SK-N-SH treated with all-trans-retinoic acid at 6 μM for 48 hours (cell line): Measurements from ENCODE around the gene TMUB2.

ENCODE experiments used
- ATAC-seq: fragments of 200-7000 bp; cut with Tn5 transposase; 3 replicates; pipeline ENCODE4 v1.9.1; 2020; ENCODE audit warnings: mild to moderate bottlenecking, moderate library complexity
- ARNTL ChIP-seq: fragments of 450-650 bp; formaldehyde crosslinking; IDR thresholded peaks from 2 replicates; pipeline ENCODE4 v1.5.0; 2020; ENCODE audit warnings: low read depth, mild to moderate bottlenecking, moderate library complexity, borderline replicate concordance
- BACH2 ChIP-seq: fragments of 250-450 bp; sonication (Bioruptor Pico); IDR thresholded peaks from 2 replicates; pipeline ENCODE4 v1.9.0; 2021; ENCODE audit warnings: mild to moderate bottlenecking, borderline replicate concordance
- CSDC2 ChIP-seq: fragments of 250-450 bp; sonication (Bioruptor Pico); IDR thresholded peaks from 2 replicates; pipeline ENCODE4 v1.5.0; 2020; ENCODE audit warnings: mild to moderate bottlenecking, moderate library complexity
- ESRRG ChIP-seq: fragments of 250-450 bp; sonication (Bioruptor Pico); IDR thresholded peaks from 2 replicates; pipeline ENCODE4 v1.6.1; 2021; ENCODE audit warnings: mild to moderate bottlenecking
- GLIS3 ChIP-seq: fragments of 250-450 bp; sonication (Bioruptor Pico); IDR thresholded peaks from 2 replicates; pipeline ENCODE4 v1.5.0; 2020; ENCODE audit warnings: mild to moderate bottlenecking, moderate library complexity
- ISL1 ChIP-seq: fragments of 250-450 bp; sonication (Bioruptor Pico); IDR thresholded peaks from 2 replicates; pipeline ENCODE4 v2.1.2; 2022; ENCODE audit warnings: mild to moderate bottlenecking, moderate library complexity
- OSR1 ChIP-seq: fragments of 250-450 bp; sonication (Bioruptor Pico); IDR thresholded peaks from 2 replicates; pipeline ENCODE4 v1.8.0; 2022; ENCODE audit warnings: moderate library complexity, mild to moderate bottlenecking, inconsistent platforms
- PATZ1 ChIP-seq: fragments of 250-450 bp; sonication (Bioruptor Pico); IDR thresholded peaks from 2 replicates; pipeline ENCODE4 v1.8.0; 2020; ENCODE audit warnings: mild to moderate bottlenecking, moderate library complexity, borderline replicate concordance
- POU6F1 ChIP-seq: fragments of 250-450 bp; sonication (Bioruptor Pico); IDR thresholded peaks from 2 replicates; pipeline ENCODE4 v1.8.0; 2021; ENCODE audit warnings: low read depth, mild to moderate bottlenecking, moderate library complexity, borderline replicate concordance
- PPARA ChIP-seq: fragments of 250-450 bp; sonication (Bioruptor Pico); IDR thresholded peaks from 2 replicates; pipeline ENCODE4 v1.5.0; 2020; ENCODE audit warnings: mild to moderate bottlenecking, borderline replicate concordance
- RARB ChIP-seq: fragments of 250-450 bp; sonication (Bioruptor Pico); IDR thresholded peaks from 2 replicates; pipeline ENCODE4 v1.8.0; 2021; ENCODE audit warnings: mild to moderate bottlenecking, moderate library complexity
- SNAI2 ChIP-seq: fragments of 250-450 bp; sonication (Bioruptor Pico); IDR thresholded peaks from 2 replicates; pipeline ENCODE4 v1.5.0; 2020; ENCODE audit warnings: mild to moderate bottlenecking, moderate library complexity
- TCF4 ChIP-seq: fragments of 250-450 bp; sonication (Bioruptor Pico); IDR thresholded peaks from 2 replicates; pipeline ENCODE4 v1.8.0; 2021; ENCODE audit warnings: mild to moderate bottlenecking, moderate library complexity, borderline replicate concordance
- TOX ChIP-seq: fragments of 250-450 bp; sonication (Bioruptor Pico); IDR thresholded peaks from 2 replicates; pipeline ENCODE4 v1.8.0; 2021; ENCODE audit warnings: mild to moderate bottlenecking, moderate library complexity, borderline replicate concordance
- ZFP3 ChIP-seq: fragments of 250-450 bp; sonication (Bioruptor Pico); IDR thresholded peaks from 2 replicates; pipeline ENCODE4 v1.5.0; 2020; ENCODE audit warnings: mild to moderate bottlenecking, moderate library complexity
- ZFP30 ChIP-seq: fragments of 450-650 bp; formaldehyde crosslinking; IDR thresholded peaks from 2 replicates; pipeline ENCODE4 v1.5.0; 2022; ENCODE audit warnings: mild to moderate bottlenecking, moderate library complexity
- ZNF565 ChIP-seq: fragments of 450-650 bp; formaldehyde crosslinking; conservative IDR thresholded peaks from 2 replicates; pipeline ENCODE4 v1.5.0; 2020; ENCODE audit warnings: low read depth, mild to moderate bottlenecking, moderate library complexity
- ZNF70 ChIP-seq: fragments of 450-650 bp; formaldehyde crosslinking; IDR thresholded peaks from 2 replicates; pipeline ENCODE4 v1.5.0; 2020; ENCODE audit warnings: mild to moderate bottlenecking, moderate library complexity
- ZNF8 ChIP-seq: fragments of 450-650 bp; formaldehyde crosslinking; IDR thresholded peaks from 2 replicates; pipeline ENCODE4 v1.5.0; 2020; ENCODE audit warnings: mild to moderate bottlenecking, moderate library complexity
- TF ChIP-seq, protein P1 (sequence below): fragments of 250-450 bp; sonication (Bioruptor Pico); IDR thresholded peaks from 2 replicates; pipeline ENCODE4 v1.5.1; 2020; ENCODE audit warnings: low read depth, mild to moderate bottlenecking, moderate library complexity
- TF ChIP-seq, protein P2 (sequence below): fragments of 250-450 bp; sonication (Bioruptor Pico); IDR thresholded peaks from 2 replicates; pipeline ENCODE4 v1.5.1; 2021; ENCODE audit warnings: mild to moderate bottlenecking, moderate library complexity
- TF ChIP-seq, protein P3 (sequence below): fragments of 250-450 bp; sonication (Bioruptor Pico); IDR thresholded peaks from 2 replicates; pipeline ENCODE4 v1.5.0; 2020; ENCODE audit warnings: mild to moderate bottlenecking, moderate library complexity

Gene TMUB2

GRCh38 chr17:44205962-44206824 is 19.4 kb downstream of the TMUB2 start:
- ATAC-seq: no peak
- TF ChIP-seq OSR1 (CRISPR knock-in tag) (no peak), ZFP30 (CRISPR knock-in tag) (no peak), ZNF565 (CRISPR knock-in tag) (no peak), TOX (CRISPR knock-in tag) (no peak), ZFP3 (CRISPR knock-in tag) (no peak), TCF4 (CRISPR knock-in tag) (no peak), ARNTL (CRISPR knock-in tag) (no peak), SNAI2 (CRISPR knock-in tag) (no peak), GLIS3 (CRISPR knock-in tag) (no peak), RARB (CRISPR knock-in tag) (no peak), BACH2 (no peak), ZNF70 (no peak), ZNF8 (CRISPR knock-in tag) (no peak), POU6F1 (CRISPR knock-in tag) (no peak), CSDC2 (CRISPR knock-in tag) (no peak), PATZ1 (no peak), PPARA (CRISPR knock-in tag) (no peak)
- TF ChIP-seq, protein P1, sequence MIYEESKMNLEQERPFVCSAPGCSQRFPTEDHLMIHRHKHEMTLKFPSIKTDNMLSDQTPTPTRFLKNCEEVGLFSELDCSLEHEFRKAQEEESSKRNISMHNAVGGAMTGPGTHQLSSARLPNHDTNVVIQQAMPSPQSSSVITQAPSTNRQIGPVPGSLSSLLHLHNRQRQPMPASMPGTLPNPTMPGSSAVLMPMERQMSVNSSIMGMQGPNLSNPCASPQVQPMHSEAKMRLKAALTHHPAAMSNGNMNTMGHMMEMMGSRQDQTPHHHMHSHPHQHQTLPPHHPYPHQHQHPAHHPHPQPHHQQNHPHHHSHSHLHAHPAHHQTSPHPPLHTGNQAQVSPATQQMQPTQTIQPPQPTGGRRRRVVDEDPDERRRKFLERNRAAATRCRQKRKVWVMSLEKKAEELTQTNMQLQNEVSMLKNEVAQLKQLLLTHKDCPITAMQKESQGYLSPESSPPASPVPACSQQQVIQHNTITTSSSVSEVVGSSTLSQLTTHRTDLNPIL: no peak
- TF ChIP-seq, protein P2, sequence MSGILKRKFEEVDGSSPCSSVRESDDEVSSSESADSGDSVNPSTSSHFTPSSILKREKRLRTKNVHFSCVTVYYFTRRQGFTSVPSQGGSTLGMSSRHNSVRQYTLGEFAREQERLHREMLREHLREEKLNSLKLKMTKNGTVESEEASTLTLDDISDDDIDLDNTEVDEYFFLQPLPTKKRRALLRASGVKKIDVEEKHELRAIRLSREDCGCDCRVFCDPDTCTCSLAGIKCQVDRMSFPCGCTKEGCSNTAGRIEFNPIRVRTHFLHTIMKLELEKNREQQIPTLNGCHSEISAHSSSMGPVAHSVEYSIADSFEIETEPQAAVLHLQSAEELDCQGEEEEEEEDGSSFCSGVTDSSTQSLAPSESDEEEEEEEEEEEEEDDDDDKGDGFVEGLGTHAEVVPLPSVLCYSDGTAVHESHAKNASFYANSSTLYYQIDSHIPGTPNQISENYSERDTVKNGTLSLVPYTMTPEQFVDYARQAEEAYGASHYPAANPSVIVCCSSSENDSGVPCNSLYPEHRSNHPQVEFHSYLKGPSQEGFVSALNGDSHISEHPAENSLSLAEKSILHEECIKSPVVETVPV (CRISPR knock-in tag): no peak

- ATAC-seq: no peak
- TF ChIP-seq, protein P3, sequence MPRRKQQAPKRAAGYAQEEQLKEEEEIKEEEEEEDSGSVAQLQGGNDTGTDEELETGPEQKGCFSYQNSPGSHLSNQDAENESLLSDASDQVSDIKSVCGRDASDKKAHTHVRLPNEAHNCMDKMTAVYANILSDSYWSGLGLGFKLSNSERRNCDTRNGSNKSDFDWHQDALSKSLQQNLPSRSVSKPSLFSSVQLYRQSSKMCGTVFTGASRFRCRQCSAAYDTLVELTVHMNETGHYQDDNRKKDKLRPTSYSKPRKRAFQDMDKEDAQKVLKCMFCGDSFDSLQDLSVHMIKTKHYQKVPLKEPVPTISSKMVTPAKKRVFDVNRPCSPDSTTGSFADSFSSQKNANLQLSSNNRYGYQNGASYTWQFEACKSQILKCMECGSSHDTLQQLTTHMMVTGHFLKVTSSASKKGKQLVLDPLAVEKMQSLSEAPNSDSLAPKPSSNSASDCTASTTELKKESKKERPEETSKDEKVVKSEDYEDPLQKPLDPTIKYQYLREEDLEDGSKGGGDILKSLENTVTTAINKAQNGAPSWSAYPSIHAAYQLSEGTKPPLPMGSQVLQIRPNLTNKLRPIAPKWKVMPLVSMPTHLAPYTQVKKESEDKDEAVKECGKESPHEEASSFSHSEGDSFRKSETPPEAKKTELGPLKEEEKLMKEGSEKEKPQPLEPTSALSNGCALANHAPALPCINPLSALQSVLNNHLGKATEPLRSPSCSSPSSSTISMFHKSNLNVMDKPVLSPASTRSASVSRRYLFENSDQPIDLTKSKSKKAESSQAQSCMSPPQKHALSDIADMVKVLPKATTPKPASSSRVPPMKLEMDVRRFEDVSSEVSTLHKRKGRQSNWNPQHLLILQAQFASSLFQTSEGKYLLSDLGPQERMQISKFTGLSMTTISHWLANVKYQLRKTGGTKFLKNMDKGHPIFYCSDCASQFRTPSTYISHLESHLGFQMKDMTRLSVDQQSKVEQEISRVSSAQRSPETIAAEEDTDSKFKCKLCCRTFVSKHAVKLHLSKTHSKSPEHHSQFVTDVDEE (CRISPR knock-in tag): no peak
- no peak for TF ChIP-seq PPARA (CRISPR knock-in tag)
- TF ChIP-seq SNAI2 (CRISPR knock-in tag): no peak
- TF ChIP-seq ESRRG: no peak
- TF ChIP-seq BACH2: no peak
- no peak for TF ChIP-seq TOX (CRISPR knock-in tag)
- TF ChIP-seq ISL1 (CRISPR knock-in tag): no peak
- TF ChIP-seq OSR1 (CRISPR knock-in tag): no peak
- no peak for TF ChIP-seq PATZ1
- TF ChIP-seq TCF4 (CRISPR knock-in tag): no peak
- TF ChIP-seq, protein P1: no peak
- no peak for TF ChIP-seq ZNF8 (CRISPR knock-in tag)
Measured at GRCh38 chr17:44206825-44207155, 20.0 kb downstream of the TMUB2 start.
